HepG2 (cell line): ENCODE results near the gene ZNF544. TPM values are rescaled to one million over a fixed set of nuclear protein-coding genes. Genes with fewer than 3 reads are reported as not detected.

ENCODE experiments used
- CBX1 ChIP-seq: IDR thresholded peaks from one replicate; pipeline ENCODE4 v1.6.1; 2016; ENCODE audit warnings: antibody characterized with exemption, low read depth
- DPF2 ChIP-seq: sonication (generic); formaldehyde crosslinking; IDR thresholded peaks from 2 replicates; pipeline ENCODE4 v1.4.0; 2020; ENCODE audit warnings: mild to moderate bottlenecking, low read depth, missing genetic modification reagents, borderline replicate concordance
- GLI4 ChIP-seq: sonication (generic); formaldehyde crosslinking; IDR thresholded peaks from 2 replicates; pipeline ENCODE4 v1.5.1; 2020; ENCODE audit warnings: missing genetic modification reagents, mild to moderate bottlenecking, moderate library complexity, borderline replicate concordance
- KLF15 ChIP-seq: sonication (generic); formaldehyde crosslinking; IDR thresholded peaks from 2 replicates; pipeline ENCODE4 v1.8.1; 2023; ENCODE audit warnings: borderline replicate concordance, mild to moderate bottlenecking, inconsistent platforms, missing genetic modification reagents, mixed read lengths
- NFIB ChIP-seq: sonication (generic); formaldehyde crosslinking; IDR thresholded peaks from 2 replicates; pipeline ENCODE4 v1.9.0; 2021; ENCODE audit warnings: missing genetic modification reagents, mild to moderate bottlenecking, borderline replicate concordance
- NFRKB ChIP-seq: fragments of 450-650 bp; IDR thresholded peaks from 2 replicates; pipeline ENCODE4 v1.6.1; 2017
- RFX5 ChIP-seq: IDR thresholded peaks from 2 replicates; pipeline ENCODE4 v1.6.1; 2011; ENCODE audit warnings: low read depth, low read length, improper control_type of control experiment
- SPEN ChIP-seq: sonication (generic); formaldehyde crosslinking; IDR thresholded peaks from 2 replicates; pipeline ENCODE4 v1.5.1; 2020; ENCODE audit warnings: low read depth, mild to moderate bottlenecking, missing genetic modification reagents
- SRSF1 ChIP-seq: fragments of 200-400 bp; formaldehyde crosslinking; optimal IDR thresholded peaks from 2 replicates; pipeline ENCODE3; 2017; ENCODE audit warnings: mild to moderate bottlenecking, low read depth, low read length, moderate library complexity
- TBL1XR1 ChIP-seq: fragments of 150-350 bp; IDR thresholded peaks from 2 replicates; pipeline ENCODE4 v1.6.1; 2014; ENCODE audit warnings: borderline replicate concordance, low read length; ENCODE audit not compliant: partially characterized antibody
- WIZ ChIP-seq: sonication (generic); formaldehyde crosslinking; IDR thresholded peaks from 2 replicates; pipeline ENCODE4 v1.5.1; 2020; ENCODE audit warnings: mild to moderate bottlenecking, missing genetic modification reagents
- ZNF20 ChIP-seq: sonication (generic); formaldehyde crosslinking; IDR thresholded peaks from 2 replicates; pipeline ENCODE4 v1.4.0; 2020; ENCODE audit warnings: mild to moderate bottlenecking, moderate library complexity, missing genetic modification reagents
- ZNF224 ChIP-seq: sonication (generic); formaldehyde crosslinking; IDR thresholded peaks from 2 replicates; pipeline ENCODE4 v1.5.0; 2020; ENCODE audit warnings: mild to moderate bottlenecking, missing genetic modification reagents
- ZNF24 ChIP-seq: fragments of 450-650 bp; IDR thresholded peaks from 2 replicates; pipeline ENCODE4 v1.6.1; 2017; ENCODE audit warnings: antibody characterized with exemption, mild to moderate bottlenecking
- ZNF484 ChIP-seq: sonication (generic); formaldehyde crosslinking; IDR thresholded peaks from 2 replicates; pipeline ENCODE4 v1.5.1; 2020; ENCODE audit warnings: mild to moderate bottlenecking, low read depth, missing genetic modification reagents, borderline replicate concordance
- ZNF780A ChIP-seq: sonication (generic); formaldehyde crosslinking; IDR thresholded peaks from 2 replicates; pipeline ENCODE4 v1.8.0; 2022; ENCODE audit warnings: mild to moderate bottlenecking, missing genetic modification reagents, moderate library complexity
- ZSCAN20 ChIP-seq: sonication (generic); formaldehyde crosslinking; IDR thresholded peaks from 2 replicates; pipeline ENCODE4 v1.4.0; 2020; ENCODE audit warnings: missing genetic modification reagents, mild to moderate bottlenecking, borderline replicate concordance
- polyA plus RNA-seq, 8 experiments: library from polyadenylated mRNA; depleted of rRNA in 3 of 8; stranded (reverse) in 7 of 8; unstranded in 1 of 8; fragments of >200 nt; fragmentation: Illumina TruSeq in 4 of 8; extraction: Trizol in 4 of 8; gene quantifications; 2 replicates each; pipeline versions ENCODE4 v1.2.1 to v1.2.3, GENCODE V29; 2011 to 2016; ENCODE audit warnings: low read depth in 4 of 8, missing spikeins in 1 of 8, mixed read lengths in 1 of 8; ENCODE audit not compliant: insufficient read depth in 1 of 8
- total RNA-seq, 5 experiments: library from RNA; depleted of rRNA; stranded (reverse); fragments of >200 nt; fragmentation: Illumina TruSeq; extraction: Trizol; gene quantifications; 2 replicates each; pipeline ENCODE4 v1.2.3, GENCODE V29; 2016; ENCODE audit warnings: low read depth in 1 of 5
- TF ChIP-seq, protein P1 (sequence below): sonication (generic); formaldehyde crosslinking; IDR thresholded peaks from 2 replicates; pipeline ENCODE4 v1.9.0; 2021; ENCODE audit warnings: missing genetic modification reagents, borderline replicate concordance
- TF ChIP-seq, protein P2 (sequence below): IDR thresholded peaks from 2 replicates; pipeline ENCODE4 v1.6.1; 2012; ENCODE audit warnings: low read depth, low read length, improper control_type of control experiment
- TF ChIP-seq, protein P3 (sequence below): sonication (generic); formaldehyde crosslinking; IDR thresholded peaks from 2 replicates; pipeline ENCODE4 v1.8.0; 2022; ENCODE audit warnings: mild to moderate bottlenecking, missing genetic modification reagents, moderate library complexity
- TF ChIP-seq, protein P4 (sequence below): sonication (generic); formaldehyde crosslinking; IDR thresholded peaks from 2 replicates; pipeline ENCODE4 v1.5.0; 2020; ENCODE audit warnings: mild to moderate bottlenecking, missing genetic modification reagents, borderline replicate concordance

The ZNF544 gene
- total and polyA plus RNA-seq, 2 of the 13 experiments (the other 11 are each of a cell fraction or from before 2014, with no cell fraction given), result 13.1 to 17.0 TPM

DNA sequence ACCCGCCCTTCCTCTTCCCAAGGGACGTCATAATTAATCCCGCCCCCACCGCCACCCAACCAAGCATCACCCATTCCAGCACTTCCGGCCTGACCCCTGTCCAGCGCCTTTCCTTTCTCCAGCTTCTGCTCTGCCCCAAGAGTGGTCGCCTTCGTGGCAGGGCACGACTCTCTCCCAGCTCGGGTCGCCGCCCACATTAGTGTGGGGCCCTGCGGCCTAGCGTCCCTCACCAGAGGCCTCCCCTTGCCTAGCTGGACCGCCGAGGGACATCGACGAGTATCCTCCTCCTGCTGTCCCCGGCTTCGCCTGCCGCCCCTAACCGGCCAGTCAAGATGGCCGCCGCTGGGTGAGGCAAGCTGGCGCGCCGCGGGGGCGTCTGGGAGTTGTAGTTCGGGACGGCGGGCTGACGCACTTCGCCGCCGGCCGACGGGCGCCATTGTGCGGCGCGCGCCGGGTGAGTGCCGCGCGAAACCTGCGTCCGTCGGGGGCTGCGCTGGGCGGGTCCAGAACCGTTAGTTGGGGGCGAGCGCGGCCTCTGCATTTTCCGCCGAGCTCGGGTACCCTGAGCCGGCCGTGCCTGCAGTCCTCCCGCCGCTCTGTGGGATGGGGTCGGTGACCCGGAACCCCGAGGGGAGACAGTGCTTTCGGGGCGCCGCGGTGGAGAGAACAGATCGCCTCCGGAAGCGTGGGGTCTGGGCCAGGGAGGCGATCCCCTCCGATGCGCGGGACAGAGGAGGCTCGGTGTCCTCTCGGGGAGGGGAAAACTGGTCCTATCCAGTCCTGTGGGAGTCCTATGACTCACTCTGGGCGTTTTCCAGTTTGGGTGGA, 45.5 kb upstream of the ZNF544 start, which contains the start of gene ZNF274 (continued):
- TF ChIP-seq, protein P1, sequence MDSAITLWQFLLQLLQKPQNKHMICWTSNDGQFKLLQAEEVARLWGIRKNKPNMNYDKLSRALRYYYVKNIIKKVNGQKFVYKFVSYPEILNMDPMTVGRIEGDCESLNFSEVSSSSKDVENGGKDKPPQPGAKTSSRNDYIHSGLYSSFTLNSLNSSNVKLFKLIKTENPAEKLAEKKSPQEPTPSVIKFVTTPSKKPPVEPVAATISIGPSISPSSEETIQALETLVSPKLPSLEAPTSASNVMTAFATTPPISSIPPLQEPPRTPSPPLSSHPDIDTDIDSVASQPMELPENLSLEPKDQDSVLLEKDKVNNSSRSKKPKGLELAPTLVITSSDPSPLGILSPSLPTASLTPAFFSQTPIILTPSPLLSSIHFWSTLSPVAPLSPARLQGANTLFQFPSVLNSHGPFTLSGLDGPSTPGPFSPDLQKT, result no peak
- TF ChIP-seq ZSCAN20 (peak; percentile 70; the same call in 1 of the 2 replicates), DPF2 (CRISPR knock-in tag) (no peak), ZNF24 (no peak), NFIB (no peak), GLI4 (peak; percentile 65; the same call in 1 of the 2 replicates), ZNF20 (CRISPR knock-in tag) (no peak), SRSF1 (peak; percentile 68), KLF15 (no peak), SPEN (CRISPR knock-in tag) (peak; percentile 85), ZNF484 (CRISPR knock-in tag) (no peak), ZNF224 (no peak), TBL1XR1 (peak; percentile 55), NFRKB (peak; percentile 82), CBX1 (peak; percentile 73), RFX5 (no peak), WIZ (CRISPR knock-in tag) (no peak), ZNF780A (CRISPR knock-in tag) (peak; percentile 84; the same call in 1 of the 2 replicates)
- TF ChIP-seq, protein P2, sequence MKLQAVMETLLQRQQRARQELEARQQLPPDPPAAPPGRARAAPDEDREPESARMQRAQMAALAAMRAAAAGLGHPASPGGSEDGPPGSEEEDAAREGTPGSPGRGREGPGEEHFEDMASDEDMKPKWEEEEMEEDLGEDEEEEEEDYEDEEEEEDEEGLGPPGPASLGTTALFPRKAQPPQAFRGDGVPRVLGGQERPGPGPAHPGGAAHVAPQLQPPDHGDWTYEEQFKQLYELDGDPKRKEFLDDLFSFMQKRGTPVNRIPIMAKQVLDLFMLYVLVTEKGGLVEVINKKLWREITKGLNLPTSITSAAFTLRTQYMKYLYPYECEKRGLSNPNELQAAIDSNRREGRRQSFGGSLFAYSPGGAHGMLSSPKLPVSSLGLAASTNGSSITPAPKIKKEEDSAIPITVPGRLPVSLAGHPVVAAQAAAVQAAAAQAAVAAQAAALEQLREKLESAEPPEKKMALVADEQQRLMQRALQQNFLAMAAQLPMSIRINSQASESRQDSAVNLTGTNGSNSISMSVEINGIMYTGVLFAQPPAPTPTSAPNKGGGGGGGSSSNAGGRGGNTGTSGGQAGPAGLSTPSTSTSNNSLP, result no peak
- TF ChIP-seq, protein P3, sequence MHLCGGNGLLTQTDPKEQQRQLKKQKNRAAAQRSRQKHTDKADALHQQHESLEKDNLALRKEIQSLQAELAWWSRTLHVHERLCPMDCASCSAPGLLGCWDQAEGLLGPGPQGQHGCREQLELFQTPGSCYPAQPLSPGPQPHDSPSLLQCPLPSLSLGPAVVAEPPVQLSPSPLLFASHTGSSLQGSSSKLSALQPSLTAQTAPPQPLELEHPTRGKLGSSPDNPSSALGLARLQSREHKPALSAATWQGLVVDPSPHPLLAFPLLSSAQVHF (CRISPR knock-in tag), result peak; percentile 91; the same call in 1 of the 2 replicates
- TF ChIP-seq, protein P4, sequence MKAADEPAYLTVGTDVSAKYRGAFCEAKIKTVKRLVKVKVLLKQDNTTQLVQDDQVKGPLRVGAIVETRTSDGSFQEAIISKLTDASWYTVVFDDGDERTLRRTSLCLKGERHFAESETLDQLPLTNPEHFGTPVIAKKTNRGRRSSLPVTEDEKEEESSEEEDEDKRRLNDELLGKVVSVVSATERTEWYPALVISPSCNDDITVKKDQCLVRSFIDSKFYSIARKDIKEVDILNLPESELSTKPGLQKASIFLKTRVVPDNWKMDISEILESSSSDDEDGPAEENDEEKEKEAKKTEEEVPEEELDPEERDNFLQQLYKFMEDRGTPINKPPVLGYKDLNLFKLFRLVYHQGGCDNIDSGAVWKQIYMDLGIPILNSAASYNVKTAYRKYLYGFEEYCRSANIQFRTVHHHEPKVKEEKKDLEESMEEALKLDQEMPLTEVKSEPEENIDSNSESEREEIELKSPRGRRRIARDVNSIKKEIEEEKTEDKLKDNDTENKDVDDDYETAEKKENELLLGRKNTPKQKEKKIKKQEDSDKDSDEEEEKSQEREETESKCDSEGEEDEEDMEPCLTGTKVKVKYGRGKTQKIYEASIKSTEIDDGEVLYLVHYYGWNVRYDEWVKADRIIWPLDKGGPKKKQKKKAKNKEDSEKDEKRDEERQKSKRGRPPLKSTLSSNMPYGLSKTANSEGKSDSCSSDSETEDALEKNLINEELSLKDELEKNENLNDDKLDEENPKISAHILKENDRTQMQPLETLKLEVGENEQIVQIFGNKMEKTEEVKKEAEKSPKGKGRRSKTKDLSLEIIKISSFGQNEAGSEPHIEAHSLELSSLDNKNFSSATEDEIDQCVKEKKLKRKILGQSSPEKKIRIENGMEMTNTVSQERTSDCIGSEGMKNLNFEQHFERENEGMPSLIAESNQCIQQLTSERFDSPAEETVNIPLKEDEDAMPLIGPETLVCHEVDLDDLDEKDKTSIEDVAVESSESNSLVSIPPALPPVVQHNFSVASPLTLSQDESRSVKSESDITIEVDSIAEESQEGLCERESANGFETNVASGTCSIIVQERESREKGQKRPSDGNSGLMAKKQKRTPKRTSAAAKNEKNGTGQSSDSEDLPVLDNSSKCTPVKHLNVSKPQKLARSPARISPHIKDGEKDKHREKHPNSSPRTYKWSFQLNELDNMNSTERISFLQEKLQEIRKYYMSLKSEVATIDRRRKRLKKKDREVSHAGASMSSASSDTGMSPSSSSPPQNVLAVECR (CRISPR knock-in tag), result peak; percentile 94
